ENCODE measurements around the gene RANBP10. TPM values are rescaled to one million over a fixed set of nuclear protein-coding genes. Genes with fewer than 3 reads are reported as not detected.

Gene RANBP10
- total and polyA plus RNA-seq, 10 of the 15 experiments (the other 5 are each of a cell fraction or from before 2014, with no cell fraction given): 1.2 to 20.4 (median 10.8) TPM

GRCh38 chr16:67734731-67735201 lies 71.6 kb downstream of the RANBP10 start:
- ATAC-seq (no peak), FAIRE-seq (no peak), DNase-seq (ENCODE audit: low read depth, low spot score) (no peak)
- H3K4me2 ChIP-seq (ENCODE audit: control insufficient read depth, insufficient read depth): no peak overlapping the region
- no peaks in the 10 kb centered on the region for H3K4me1 ChIP-seq (ENCODE audit: control insufficient read depth, insufficient read depth, low read length)
- H3K27me3 ChIP-seq (replicated peaks in 1 of 2; ENCODE audit: control insufficient read depth in 2 of 2, insufficient read depth in 2 of 2, low read length in 1 of 2): no peaks in the 10 kb centered on the region
- H2AFZ ChIP-seq (ENCODE audit: control insufficient read depth, low read depth, low read length): no peak overlapping the region
- ChIA-PET RAD21 (ENCODE audit: unreplicated experiment) (no interaction called here), POLR2A (no interaction called here), SMC1A (ENCODE audit: uncharacterized antibody, unreplicated experiment) (no interaction called here), CTCF (no interaction called here)
- BruUV-seq (replicated peaks): no TSS peak
- peaks cover 14 to 16% of the 10 kb centered on the region in 2 experiments; a peak in 3 of 4 replicates for H3K36me3 ChIP-seq (ENCODE audit: control insufficient read depth in 2 of 2, insufficient read depth in 2 of 2, low read length in 1 of 2)
- H3K4me3 ChIP-seq: no peak overlapping the region
- H3K9me3 ChIP-seq (replicated peaks; ENCODE audit: control insufficient read depth, insufficient read depth, low read length): no peaks in the 10 kb centered on the region
- in situ Hi-C loops (cut with MboI): no loop called here
- TF ChIP-seq ETV6 (conservative IDR thresholded peaks at IDR 0.05 in 1 of 2, IDR thresholded peaks at IDR 0.05 in 1 of 2; ENCODE audit: borderline replicate concordance in 1 of 2, low read depth in 1 of 2) (no peak), HCFC1 (IDR thresholded peaks at IDR 0.05; ENCODE audit: low read length) (no peak), SP1 (IDR thresholded peaks at IDR 0.05; ENCODE audit: low read depth, low read length) (no peak), TCF7 (IDR thresholded peaks at IDR 0.05; ENCODE audit: borderline replicate concordance) (no peak)
- H3K27ac ChIP-seq (ENCODE audit: control insufficient read depth, insufficient read depth): no peak overlapping the region
- 87% methylated on average over 9 of the region's 9 CpGs for WGBS (ENCODE audit: insufficient coverage, insufficient replicate concordance, low lambda C conversion rate, missing lambda C conversion rate)
- intact Hi-C loops (cut with micrococcal nuclease; ENCODE audit: unreplicated experiment): no loop called here
- H3K9ac ChIP-seq (ENCODE audit: control insufficient read depth, insufficient read depth, low read length): no peak overlapping the region
- H3K79me2 ChIP-seq (ENCODE audit: control insufficient read depth, insufficient read depth, low read length): no peaks in the 10 kb centered on the region
- no peaks in the 10 kb centered on the region for H4K20me1 ChIP-seq (ENCODE audit: control insufficient read depth, insufficient read depth)

GRCh38 chr16:67733734-67734470 lies 72.5 kb downstream of the RANBP10 start:
- RAD21 ChIA-PET (ENCODE audit: unreplicated experiment): no interaction called here
- WGBS (ENCODE audit: insufficient coverage, insufficient replicate concordance, low lambda C conversion rate, missing lambda C conversion rate): 86% methylated on average over 5 of the region's 5 CpGs
- no TSS peak for BruUV-seq (replicated peaks)
- Histone ChIP-seq H3K27ac (ENCODE audit: control insufficient read depth, insufficient read depth) (no peak overlapping the region), H3K9me3 (replicated peaks; ENCODE audit: control insufficient read depth, insufficient read depth, low read length) (no peaks in the 10 kb centered on the region), H3K4me3 (no peak overlapping the region), H4K20me1 (ENCODE audit: control insufficient read depth, insufficient read depth) (no peaks in the 10 kb centered on the region), H3K79me2 (ENCODE audit: control insufficient read depth, insufficient read depth, low read length) (no peaks in the 10 kb centered on the region), H3K9ac (ENCODE audit: control insufficient read depth, insufficient read depth, low read length) (no peak overlapping the region), H3K4me2 (ENCODE audit: control insufficient read depth, insufficient read depth) (no peak overlapping the region), H3K36me3 (ENCODE audit: control insufficient read depth in 2 of 2, insufficient read depth in 2 of 2, low read length in 1 of 2) (peaks cover 16 to 20% of the 10 kb centered on the region in 2 experiments; a peak in 3 of 4 replicates), H3K4me1 (ENCODE audit: control insufficient read depth, insufficient read depth, low read length) (no peaks in the 10 kb centered on the region), H3K27me3 (replicated peaks in 1 of 2; ENCODE audit: control insufficient read depth in 2 of 2, insufficient read depth in 2 of 2, low read length in 1 of 2) (no peaks in the 10 kb centered on the region), H2AFZ (ENCODE audit: control insufficient read depth, low read depth, low read length) (no peak overlapping the region)
- DNase-seq (ENCODE audit: low read depth, low spot score) (no peak), ATAC-seq (no peak), FAIRE-seq (no peak)
- in situ Hi-C loops (cut with MboI) (no loop called here), intact Hi-C loops (cut with micrococcal nuclease; ENCODE audit: unreplicated experiment) (loop anchor here (1.0 kb wide), 1 partner anchor 23 kb away; no protein-coding TSS in a partner anchor)
- SMC1A ChIA-PET (ENCODE audit: uncharacterized antibody, unreplicated experiment): no interaction called here
- POLR2A ChIA-PET: no interaction called here
- CTCF ChIA-PET: no interaction called here
- TF ChIP-seq TCF12 (IDR thresholded peaks at IDR 0.05; ENCODE audit: low read depth, low read length) (no peak), ESRRA (IDR thresholded peaks at IDR 0.05; ENCODE audit: low read length) (no peak), NR2C2 (IDR thresholded peaks at IDR 0.05; ENCODE audit: borderline replicate concordance, control insufficient read depth, insufficient read length, low read depth) (no peak), ZBTB4 (CRISPR knock-in tag; IDR thresholded peaks at IDR 0.05) (no peak), SMARCA5 (IDR thresholded peaks at IDR 0.05) (no peak), SMAD1 (IDR thresholded peaks at IDR 0.05; ENCODE audit: low read depth, partially characterized antibody) (no peak)
